NCI-H1694 (cell line): ENCODE results near the gene BDKRB1.

Source experiments
- DNase-seq: peaks from one replicate; lab custom pipeline; 2025; lab: John Stamatoyannopoulos, UW

Gene BDKRB1

DNA sequence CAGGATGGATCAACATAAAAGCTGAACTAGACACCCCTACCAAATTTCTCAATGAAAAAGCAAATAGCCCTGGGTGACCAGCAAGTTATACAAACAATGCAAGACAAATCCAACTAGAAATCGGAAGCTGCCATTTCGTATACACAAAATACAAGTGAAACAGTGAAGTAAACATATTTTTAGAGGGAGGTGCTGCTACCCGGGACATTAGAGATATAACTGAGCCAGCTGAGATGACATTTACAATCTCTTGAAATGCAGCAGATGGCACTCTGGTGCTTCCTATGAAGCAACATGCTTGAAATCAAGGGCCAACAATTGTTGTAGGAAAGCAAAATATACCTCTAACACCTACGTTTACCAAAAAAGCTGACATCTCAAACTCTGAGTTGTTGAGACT lies 25.5 kb downstream of the BDKRB1 start:
- peak; percentile 71 for DNase-seq

GRCh38 chr14:96284008-96284407 lies 28.0 kb downstream of the BDKRB1 start:
- DNase-seq = no peak

- no peak for DNase-seq
Observed at GRCh38 chr14:96284430-96284829, 28.4 kb downstream of the BDKRB1 start.

GRCh38 chr14:96285667-96286066 lies 29.7 kb downstream of the BDKRB1 start:
- no peak for DNase-seq

DNA sequence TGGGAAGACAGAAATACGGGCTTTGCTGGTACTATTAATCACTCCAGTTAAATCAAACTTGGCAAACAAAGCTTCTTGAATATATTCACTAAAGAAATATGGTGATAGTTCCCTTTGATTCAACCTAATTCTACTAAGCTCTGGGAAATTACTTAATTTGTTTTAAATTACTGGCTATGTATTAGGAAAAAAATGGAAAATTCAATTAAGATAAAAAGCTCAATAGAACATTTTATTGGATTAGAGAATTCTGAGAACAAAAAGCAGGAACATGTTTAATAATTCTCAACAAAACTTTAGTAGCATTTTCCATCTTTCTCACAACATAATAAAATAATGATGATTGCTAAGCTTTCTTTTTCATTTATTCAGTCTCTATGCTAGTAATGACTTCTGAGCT lies 30.2 kb downstream of the BDKRB1 start:
- no peak for DNase-seq

GRCh38 chr14:96287856-96288255 lies 31.8 kb downstream of the BDKRB1 start:
- DNase-seq = no peak

DNA sequence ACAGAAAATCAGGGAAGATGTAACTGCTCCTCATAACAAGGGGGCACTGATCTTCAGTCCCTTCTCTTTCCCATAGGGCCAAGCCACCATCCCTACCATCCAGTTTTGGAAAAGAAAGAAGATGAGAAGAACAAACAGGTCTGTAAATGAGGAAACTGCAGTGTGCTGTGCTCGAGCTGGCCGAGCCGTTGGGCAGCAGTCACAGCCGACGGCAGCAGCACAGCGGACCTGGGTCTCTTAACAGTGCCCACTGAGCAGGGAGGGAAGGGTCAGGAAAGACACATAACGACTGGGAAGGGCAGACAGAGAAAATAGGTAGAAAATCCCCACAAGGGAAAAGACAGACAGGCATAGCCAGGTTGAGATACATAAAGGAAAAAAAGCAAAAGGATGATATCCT lies 38.2 kb downstream of the BDKRB1 start:
- no peak for DNase-seq

- DNase-seq = peak; percentile 61
Observed at GRCh38 chr14:96297000-96297399, 41.0 kb downstream of the BDKRB1 start.

GRCh38 chr14:96297997-96298515 lies 42.0 kb downstream of the BDKRB1 start:
- no peak for DNase-seq

DNA sequence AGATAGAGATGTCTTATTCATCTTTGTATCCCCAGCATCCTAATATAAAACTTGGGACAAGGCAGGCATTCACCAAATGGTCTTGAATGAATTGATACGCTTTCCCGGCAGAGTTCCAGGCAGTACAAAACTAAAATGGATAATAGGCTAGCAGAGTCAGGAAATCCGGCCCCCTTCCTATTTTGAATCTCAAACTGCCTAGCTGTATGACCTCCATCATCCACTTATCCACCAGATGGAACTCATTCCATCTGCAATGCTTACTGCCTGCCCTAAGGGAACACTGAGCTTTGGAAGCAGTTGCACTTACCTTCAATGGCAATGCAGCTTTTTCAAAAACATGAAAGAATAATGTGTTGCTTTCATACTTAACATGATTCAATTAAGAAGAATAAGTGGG lies 43.4 kb downstream of the BDKRB1 start:
- no peak for DNase-seq

DNA sequence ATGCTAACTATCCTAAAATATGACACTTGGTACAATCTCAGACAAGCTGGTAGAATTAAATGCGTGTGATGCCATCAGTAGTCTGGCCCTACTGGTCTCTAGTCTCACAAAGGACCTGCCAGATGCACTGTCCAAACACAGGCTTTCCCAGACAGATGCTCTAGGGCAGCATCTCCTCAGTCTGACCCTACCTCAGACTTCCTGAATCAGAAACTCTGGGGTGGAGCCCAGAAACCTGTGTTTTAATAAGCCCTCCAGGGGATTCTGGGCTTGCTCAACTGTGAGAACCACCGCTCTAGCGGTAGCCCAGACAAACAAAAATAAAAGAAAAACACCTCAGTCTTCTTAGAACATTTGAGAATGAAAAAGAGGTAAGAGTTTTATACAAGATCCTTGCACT lies 48.0 kb downstream of the BDKRB1 start:
- DNase-seq = no peak

DNA sequence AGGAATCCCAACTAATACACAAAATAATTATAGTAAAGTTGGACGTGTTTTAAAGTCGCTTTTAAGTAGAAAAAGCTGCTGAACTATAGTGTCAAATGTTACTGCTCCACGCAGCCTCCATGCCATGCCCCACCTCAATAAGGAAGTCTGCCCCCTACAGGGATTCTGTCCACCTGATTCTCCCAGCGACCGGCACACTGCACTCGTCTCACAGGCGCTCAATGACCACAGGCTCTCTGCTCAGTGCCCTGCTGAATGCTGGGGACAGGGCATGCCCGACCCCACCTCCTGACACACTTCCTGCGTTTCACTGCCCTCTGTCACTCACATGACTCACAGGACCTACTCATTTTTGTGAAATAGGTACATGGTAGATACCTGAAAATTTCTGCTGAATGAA lies 48.9 kb downstream of the BDKRB1 start:
- no peak for DNase-seq

DNA sequence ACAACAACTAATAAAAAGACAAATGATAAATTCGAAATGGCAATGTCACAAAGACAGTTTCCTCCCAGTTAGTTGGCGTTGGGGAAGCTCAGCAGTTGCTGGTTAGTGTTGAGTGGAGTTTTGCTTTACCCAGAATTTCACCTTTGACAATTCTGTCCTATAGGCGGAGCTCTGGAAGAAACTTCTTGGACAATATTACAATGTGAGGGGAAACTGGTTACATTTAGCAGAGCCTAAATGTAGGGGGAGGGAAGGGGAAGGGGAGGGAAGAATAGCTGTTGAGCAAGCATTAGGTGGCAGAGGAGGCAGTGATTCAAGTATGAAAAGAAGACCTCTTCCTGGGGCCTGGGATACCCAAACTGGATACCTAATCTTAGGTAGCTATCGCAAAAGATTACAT lies 51.4 kb downstream of the BDKRB1 start:
- DNase-seq = no peak

DNA sequence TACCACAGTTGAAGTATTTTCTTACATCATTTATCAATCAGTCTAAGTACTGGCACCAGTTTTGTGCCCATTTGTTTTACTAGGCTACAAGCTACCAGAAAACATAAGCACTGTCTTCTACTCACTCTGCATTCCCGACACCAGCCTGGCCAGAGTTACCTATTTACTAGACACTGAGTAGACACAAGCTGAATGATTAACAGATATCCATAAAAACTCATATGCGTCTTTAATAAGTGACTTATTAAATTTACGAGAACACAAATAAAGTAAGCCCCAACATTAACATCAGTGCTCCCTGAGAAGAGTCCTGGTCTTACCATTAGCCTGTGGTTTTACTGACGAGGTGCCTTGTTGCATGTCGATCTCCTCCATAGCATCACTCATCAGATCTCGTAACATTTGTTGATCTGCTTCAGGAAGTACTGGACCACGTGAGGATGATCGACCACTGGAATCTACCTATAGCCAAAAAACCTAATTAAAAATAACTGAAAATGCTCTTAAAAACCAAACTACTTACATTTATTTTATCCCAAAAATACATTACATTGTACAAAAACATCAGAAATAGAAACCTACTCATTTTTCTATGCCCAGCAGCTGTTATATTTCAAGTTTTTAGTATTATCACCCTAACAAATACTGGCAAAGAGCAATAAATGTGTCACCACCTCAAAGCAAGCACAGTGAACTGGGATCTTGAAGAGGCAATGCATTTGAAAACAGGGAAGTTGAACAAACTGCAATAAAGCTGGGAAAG lies 53.3 kb downstream of the BDKRB1 start:
- DNase-seq = no peak

DNA sequence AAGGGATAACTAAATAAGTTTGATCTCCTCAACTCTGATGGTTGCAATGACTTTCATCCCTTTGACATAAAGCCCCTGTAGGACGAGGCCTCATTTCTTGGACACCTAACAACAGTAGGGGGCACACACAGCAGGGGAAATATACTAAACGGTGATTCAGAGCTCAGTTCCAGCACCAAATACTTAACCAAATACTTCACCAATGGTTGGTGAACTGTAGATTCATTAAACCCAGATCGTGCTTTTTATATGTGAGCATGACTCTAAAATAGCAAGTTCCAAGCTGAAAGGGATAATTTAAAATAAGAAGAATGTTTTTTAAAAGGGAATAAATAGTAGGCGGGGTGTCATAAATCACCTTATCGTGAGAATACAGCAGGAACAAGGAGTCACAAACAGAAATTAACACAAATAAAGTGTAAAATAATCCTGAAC lies 53.9 kb downstream of the BDKRB1 start:
- DNase-seq = no peak

DNA sequence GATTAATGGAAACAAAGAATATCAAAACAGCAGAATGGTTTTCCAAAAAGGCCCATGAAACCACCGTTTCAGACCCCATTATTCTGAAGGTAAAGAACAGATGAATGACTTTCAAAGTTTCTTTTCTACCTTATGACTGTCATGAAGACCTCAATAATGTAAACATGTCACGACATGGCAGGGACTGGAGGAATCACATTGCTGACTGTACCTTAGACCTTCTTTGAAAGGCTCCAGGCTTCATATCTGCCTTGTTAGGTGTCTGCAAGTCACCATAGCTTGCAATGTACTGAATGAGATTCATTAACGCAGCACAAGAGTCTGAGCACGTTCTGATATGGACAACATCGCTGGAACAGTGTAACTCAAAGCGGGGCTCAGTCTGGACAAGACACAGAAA lies 54.9 kb downstream of the BDKRB1 start:
- DNase-seq = no peak
